NCI-H524 (cell line): ENCODE results near the gene MAP7D2.

ENCODE experiments used
- DNase-seq, 2 experiments: peaks; one replicate each; lab custom pipeline; 2025; lab: John Stamatoyannopoulos, UW

Gene MAP7D2

DNA sequence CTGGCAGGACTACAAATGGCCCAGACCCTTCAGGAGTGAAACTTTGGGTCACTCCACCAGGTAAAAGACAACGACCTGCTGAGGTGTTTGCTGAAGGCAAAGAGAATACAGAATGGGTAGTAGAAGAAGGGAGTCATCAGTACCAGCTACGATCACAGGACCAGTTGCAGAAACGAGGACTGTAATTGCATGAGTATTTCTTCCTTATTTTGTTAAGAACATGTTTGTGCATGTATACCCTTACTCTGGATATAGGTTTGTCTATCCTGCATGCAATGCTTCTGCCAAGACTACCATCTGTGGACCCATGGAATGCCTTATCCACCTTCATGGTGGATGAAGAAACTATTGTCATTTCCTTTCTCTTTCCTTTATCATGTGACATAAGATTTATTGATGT, 77.7 kb downstream of the MAP7D2 start:
- DNase-seq, result no peak

DNA sequence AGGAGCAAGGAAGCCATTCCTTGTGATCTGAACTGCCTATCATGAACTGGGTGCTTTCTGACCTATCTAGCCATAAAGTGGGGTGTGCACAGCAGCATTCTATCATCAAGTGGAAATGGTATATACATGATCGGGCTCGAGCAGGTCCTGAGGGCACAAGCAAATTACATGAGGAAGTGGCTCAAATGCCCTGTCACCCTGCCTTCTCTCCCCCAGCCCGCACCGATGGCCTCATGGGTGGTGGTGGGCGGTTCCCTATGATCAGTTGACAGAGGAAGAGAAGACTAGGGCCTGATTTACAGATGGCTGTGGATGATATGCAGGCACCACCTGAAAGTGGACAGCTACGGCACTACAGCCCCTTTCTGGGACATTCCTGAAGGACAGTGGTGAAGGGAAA, 79.5 kb downstream of the MAP7D2 start:
- no peak for DNase-seq

DNA sequence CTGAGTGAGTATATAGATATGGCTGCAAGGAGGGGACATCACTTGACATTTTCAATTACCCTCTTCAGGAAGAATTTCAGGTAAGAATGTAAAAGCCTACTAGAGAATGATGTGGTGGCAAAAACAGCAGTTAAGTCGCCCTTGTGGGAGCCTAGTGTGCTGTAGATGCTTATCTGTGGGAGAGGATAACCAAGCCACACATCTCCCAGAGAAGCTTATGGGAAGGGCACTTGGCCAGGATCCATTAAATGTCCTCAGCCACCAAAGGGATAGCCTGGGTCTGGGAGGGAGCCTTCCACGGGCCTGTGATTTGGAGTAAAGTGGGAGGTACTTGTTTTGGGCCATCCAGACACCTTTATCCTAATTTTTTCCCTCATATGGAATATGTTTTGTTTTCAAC, 84.5 kb downstream of the MAP7D2 start:
- DNase-seq, result no peak

DNA sequence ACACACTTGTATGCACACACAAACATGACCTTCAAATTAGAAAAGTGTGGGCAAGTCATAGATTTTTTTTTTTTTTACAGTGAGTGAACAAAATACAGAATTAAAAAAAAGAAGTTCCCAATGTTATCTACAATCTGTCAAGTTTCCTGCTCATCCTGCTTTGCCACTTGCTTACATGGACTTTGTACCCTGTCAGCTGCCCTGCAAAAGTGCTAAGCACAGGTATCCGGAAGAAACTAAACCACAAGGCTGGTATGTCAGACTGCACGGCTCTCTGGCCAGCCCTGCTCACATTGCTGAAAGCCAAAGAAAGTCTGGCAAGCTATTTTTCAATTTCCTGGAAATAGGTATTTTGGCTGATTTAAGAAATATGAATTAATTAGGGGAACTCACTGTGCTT, 87.0 kb downstream of the MAP7D2 start:
- no peak for DNase-seq

DNA sequence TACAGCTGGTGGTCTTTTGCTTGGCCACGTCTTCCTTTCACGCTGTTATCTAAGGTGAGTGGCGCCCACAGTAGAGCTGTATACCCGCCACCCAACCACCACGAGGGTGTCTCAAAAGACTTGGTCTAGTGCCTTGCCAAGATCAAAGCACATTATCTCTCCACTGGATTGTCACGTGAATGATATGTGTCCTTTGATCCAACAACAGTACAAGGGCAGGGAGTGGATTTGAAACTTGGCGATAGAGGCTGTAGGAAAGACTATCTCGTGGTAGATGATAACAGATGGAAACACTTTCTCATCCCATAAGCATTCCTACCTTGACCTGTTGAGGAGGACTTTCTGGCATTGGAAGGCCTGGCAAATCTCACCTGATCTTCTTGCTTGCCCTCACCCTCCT, 88.1 kb downstream of the MAP7D2 start:
- no peak for DNase-seq

DNA sequence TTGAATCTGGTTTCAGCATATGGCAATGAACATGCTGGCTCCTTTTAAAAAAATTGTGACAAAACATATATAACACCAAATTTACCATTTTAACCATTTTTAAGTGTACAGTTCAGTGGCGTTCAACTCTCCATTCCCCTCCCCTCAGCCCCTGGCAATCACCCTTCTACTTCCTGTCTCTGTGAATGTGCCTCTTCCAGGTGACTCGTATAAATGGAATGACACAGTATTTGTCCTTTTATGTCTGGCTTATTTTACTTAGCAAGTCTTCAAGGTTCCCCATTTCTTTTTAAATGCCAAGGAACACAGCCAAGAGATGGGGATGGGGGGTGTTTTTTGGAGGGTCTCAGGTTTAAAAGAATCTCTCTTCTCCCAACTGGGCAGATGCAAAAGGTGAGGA, 90.4 kb downstream of the MAP7D2 start:
- DNase-seq, result no peak

DNA sequence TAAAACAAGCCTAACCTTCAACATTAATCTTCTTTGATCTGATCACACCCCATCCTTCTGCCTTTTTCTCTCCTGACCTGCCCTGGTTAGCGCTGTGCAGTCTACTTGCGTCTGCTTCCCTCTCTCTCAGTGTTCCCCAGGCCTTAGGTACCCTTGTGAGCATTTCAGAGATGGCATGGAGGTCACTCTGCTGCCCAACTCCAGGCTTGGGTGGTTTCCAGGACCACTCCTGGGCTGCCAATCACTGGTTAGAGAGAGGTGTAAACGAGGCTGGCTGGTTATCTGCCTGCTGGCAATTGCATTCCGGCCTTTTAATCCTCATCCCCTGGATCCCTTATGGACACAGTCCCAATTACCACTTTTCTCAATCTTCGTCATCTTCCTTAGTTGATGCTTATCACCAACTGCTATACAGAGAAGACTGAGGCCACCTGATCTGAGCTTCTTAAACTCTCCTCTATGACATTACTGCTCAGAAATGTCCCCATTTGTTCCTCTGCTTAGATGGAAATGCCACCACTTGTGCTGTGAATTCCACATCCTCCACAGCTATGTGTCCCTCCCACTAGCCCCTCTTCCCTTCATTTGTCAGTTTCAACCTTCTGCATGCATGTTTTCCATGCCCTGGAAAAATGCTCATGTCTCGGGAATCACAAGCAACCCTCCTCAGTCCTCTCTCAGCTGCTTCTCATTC, 96.9 kb downstream of the MAP7D2 start:
- no peak for DNase-seq

DNA sequence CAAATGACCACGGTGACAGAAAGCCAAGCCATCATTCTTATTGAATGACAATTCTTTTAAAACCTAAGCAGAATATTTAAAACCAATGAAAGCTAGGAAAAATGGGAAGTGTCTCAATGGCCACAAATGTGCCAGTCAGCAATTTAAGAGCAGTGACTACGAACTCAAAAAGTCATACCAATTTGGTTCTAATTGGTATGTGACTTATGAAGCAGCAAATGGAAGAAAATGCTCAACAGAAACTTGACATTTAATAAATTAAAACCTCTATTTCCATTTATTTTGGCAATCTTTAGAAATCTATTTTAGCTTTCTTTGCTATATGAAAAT, 100.1 kb downstream of the MAP7D2 start:
- DNase-seq, result no peak

DNA sequence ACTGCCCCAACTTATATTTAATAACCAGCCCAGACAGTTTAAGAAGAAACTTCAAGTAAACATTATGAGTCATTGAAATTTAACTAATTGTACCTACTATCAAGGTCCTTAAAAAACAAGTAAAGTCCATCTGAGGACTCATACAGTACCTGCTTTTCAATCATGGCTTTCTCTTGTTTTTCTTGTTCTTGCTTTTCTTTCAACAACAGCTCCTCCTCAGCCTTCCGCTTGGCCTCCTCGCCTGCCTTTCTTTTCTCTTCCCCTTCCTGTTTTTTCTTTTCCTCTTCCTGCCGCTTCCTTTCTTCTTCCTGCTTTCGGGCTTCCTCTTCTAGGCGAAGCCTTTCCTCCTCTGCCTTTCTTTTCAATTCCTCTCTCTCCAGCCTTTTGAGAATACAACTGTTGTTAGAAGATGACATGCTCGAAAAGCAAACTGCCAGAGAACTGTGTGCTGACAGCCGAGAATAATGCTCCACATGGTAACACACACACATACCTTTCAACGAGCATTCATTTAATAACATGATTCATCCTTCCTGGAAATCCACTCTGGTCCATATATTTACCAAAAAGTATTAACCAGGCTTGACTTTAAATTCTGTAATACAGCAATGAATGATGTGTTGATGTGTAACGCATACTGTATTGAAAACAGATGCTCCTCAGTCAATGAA, 100.6 kb downstream of the MAP7D2 start:
- DNase-seq, result no peak

DNA sequence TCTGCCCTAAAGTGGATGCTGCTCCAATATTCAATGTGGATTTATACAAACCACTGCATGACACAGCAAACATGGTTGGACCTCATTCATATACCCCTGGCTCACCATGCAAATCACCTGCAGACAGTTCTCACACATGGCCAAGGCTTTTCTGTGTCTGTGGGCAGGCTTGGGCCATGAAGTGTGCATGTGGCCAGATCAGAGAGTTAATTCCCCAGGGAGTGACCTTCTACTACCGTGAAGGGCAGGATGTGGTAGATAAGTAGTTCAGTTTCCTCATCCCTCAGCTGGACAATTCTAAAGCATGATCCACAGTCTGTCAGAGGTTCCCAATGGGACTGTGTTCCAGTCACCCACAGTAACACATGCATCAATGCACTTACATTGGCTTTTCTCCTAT, 101.3 kb downstream of the MAP7D2 start:
- DNase-seq, result no peak

DNA sequence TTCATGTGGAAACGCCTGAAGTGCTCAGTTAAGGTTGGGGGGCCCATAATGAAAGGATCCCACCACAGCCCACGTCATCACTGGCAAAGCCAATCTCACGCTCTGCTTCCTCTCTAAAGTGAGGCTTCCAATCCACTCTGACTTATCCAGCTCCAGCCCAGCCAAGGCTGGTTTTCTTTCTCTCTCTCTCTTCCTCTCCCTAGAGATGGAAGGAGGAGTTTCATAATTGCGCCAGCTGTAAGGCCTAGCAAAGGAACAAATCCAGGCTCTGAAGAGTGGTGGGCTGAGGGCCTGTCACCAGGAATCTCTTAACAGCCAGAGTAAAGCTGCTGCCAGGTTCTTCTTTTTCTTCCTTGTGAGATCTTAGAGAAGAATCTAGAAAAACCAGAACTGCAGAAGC, 105.1 kb downstream of the MAP7D2 start:
- DNase-seq, result no peak

DNA sequence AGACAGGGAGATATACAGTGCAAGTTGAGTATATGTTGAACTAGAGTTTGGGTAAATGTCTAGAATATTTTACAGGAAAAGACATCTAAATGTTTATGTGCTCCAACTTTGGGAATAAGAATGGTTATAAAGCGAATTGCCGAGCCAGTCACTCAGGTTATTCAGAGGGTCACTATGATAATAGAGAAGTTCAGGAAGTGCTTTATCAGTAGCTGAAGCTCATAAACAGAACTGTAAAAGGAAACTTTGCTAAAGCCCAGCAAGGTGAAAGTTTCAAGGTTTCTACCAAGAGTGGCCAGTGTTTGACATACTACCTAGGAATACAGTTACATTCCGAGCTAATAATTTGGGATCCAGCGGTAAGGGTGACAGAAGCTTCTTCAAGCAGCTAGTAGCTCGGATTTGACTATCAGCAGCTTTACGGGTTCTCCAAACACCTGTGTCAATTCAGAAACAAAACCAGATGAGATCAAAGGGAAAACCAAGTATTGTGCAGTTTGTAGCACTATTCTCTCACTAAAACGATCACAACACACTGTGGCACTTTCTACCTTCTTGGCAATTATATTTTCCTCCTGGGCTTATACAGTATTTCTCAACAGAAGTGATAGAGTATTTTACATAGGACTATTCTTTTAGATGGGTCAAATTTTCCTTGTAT, 108.6 kb downstream of the MAP7D2 start:
- no peak for DNase-seq

DNA sequence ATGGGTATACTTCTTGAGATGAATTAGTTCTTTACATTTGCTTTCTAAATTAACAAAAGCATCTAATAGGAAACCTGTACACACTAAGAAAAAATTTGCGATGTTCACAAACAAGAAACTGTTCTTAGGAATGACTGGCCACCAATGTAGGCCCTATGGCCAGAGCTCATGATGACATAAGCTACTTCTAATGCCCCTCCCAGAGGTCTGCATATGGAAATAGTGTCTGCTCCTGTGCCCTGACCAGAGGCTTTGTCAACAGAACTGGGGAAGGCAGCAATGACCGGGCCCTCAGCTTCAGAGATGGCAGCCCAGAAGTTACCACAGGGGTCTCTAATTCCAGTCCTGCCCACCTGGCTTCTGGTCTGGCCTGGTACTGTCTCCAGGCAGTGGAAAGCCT, 110.8 kb downstream of the MAP7D2 start:
- DNase-seq, result no peak

DNA sequence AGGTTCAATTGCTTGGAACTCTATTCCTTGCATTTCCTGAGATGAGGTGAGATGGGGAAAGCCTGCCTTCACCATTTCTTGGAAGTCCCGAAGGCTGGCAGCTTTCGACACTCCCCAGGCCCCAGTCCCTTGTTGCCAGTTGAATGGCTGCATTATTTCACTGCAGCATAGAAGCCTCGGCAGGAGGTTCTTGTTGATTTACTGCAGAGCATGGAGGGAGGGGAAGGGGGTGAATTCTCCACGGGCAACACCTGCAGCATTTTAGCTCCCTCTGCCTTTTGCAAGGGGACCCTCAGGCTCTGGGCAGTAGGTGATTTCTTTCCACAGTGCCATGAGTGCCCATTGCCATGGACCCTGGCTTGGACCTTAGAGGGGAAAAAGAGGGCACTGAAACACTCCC, 115.1 kb downstream of the MAP7D2 start:
- DNase-seq, result no peak

DNA sequence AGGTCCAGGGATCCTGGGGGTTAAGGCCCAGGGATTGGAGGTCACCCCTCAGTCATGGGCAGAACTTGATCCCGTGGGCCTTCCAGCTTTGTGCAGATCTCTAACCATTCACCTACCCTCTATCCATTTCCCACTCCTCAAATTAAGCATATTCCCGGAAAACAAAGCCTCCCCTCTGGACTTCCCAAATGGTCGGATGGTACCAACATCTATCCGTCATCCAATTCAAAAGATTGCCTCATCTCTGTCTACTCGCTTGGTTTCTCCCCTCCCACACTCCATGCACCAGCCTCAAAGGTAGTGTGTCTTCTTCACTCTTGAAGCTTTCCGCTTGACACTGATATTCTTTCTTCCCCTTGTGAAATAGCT, 125.4 kb downstream of the MAP7D2 start:
- no peak for DNase-seq

DNA sequence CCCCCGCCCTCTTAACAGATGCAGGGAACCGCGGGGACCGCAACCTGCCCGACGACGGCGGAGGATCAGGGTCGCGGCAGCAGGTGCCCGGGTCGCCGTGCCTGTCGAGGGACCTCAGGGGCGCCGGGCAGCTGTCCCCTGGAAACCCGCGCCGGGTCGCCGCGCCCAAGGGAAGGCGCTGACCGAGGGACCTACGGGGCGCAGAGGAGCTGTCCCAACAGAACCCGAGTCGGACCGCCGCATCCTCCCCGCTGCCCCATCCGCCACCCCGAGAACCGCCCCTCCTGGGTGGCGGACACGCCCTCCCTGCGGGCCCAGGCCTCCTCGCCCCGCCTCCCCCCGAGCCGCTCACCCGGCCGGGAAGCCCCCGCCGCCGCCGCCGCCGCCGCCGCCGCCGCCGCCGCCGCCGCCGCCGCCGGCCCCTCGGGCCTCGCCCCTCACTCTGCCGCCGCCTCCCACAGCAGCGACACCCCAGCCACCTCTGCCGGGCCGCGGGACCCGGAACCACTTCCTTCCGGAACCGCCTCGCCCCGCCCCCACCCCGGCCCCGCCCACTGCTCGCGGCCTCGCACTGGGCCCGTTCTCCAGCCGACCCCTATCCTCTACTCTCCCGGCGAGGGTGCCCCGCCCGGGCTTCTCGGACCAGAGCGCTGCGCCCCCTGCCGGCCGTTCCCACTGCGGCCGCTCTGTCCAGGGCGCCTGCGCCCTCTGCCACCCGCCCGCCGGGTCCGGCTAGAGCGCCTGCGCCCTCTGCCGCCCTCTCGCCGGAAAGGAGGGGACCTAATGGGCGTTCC, 126.0 kb downstream of the MAP7D2 start, which contains the start of gene BCLAF3:
BCLAF3 (minus strand) TSS at position 506 of the 794 bp plus-strand sequence. CDS start 20,797 bp downstream, outside the sequence.
- peak; percentile 86 to 93 for DNase-seq

DNA sequence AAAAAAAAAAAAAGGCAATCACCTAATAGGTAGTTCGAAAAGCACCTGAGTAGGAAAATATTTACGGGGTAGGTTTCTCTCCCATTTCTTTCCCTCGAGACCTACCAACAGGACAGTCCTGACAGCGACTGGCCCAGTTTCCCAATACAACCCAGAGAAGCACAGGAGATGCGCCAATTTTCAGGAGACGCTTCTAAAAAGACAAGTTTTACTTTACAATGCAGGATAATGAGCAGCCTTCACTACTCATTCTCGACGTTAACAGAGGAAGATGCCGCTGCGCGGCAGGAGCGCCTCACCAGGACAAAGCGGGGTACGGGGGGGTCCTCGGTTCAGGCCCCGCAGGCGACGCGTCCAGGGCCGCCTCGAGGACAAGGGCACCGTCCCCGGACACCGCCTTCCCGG, 126.6 kb downstream of the MAP7D2 start:
- no peak for DNase-seq

DNA sequence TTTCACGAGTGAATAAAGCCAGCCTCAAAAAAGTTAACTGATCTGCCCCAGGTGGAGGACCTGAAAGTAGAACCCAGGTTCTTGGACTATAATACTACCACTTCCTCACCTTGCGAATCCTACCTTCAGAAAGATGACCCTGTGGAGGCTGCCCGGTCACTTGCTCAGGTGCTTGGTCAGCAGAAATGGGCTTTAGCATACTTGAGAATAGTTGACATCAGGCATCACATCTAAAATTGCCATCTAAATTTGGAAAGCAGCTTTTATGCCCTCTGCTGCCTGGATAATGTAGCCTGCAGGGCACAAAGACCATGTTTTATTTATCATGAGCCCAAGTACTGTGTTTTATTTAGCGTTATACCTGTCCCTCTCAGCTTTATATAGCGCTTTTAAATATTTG, 128.9 kb downstream of the MAP7D2 start:
- no peak for DNase-seq

DNA sequence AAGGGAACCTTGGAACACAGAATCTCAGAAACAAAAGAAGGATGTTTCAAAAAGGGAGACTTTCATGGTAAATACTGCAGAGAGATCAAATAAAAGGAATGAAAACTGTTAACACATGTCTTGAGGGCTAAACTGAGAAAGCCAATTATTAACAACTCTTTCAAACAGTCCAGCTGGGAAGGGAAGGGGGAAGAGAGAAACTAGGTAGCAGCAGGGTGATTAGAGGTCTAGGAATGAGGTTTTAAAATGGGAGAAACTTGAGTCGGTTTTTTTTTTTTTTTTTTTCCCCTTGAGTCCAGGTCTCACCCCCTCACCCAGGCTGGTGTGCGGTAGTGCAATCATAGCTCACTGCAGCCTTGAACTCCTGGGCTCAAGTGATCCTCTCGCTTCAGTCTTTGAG, 130.2 kb downstream of the MAP7D2 start:
- DNase-seq, result no peak

DNA sequence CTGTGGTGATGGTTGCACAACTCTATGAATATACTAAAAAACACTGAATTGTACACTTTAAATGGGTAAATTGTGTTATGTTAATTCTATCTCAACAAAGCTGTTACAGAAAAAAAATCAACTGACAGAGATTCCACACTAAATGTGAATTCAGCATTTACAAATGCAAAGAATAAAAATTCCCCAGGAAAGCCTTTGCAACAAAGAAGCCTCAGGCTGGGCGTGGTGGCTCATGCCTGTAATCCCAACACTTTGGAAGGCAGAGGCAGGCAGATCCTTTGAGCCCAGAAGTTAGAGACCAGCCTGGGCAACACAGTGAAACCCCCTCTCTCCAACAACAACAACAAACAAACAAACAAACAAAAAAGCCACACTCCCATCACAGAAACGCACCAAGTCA, 134.8 kb downstream of the MAP7D2 start:
- DNase-seq, result no peak

DNA sequence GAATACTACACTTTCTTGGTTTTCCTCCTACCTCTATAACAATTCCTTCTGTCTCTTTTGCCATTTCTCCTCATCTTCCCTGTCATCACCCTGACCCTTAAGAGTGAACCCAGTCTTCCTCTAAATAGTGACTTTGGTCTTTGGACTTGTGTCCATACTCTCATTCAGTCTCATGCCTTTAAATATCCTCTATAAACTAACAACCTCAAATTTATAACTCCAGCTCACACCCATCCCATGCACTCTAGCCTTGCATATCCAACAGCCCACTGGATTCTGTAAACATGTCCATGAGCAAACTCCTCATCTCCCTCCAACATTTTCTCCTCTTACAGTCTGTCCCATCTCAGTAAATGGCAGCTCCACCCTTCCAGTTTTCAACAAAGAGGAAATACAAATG, 140.9 kb downstream of the MAP7D2 start:
- DNase-seq, result no peak

DNA sequence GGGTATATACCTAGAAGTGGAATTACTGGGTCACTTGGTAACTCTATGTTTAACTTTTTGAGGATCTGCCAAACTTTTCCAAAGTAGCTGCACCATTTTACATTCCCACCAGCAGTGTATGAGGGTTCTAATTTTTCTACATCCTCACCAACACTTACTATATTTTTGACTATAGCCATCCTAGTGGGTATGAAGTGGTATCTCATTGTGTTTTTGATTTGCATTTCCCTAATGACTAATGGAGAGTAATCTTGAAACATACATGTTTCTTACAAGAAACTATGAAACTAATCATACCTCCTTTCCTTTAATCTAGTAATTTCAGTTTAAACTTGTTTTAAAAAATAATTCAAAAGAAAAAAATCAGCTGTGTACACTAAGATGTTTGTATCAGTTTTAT, 143.7 kb downstream of the MAP7D2 start:
- DNase-seq, result no peak

DNA sequence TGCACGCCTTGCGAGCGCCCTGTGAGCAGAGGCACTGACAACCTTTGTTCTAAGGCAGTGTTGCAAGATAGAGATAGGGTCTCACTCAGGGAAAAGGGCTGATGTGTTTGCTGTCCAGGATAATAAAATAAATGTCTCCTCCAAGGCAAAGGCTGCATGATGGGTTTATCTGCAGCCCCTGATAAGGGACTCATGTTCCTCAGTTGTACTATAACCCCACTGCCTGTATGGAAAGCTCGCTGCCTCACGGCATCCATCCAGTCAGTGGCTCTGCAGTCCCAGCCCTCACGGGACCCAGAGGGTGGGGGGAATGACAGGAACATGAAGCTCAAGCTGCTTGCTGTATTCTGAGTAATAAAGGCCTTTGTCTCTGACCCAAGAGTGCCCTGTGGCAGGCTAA, 148.4 kb downstream of the MAP7D2 start:
- no peak for DNase-seq
